HG03521 (cell line): ENCODE measurements around the gene BET1.

Source experiments
- ATAC-seq: cut with Tn5 transposase; IDR thresholded peaks from one replicate; pipeline ENCODE4 v1.9.1; 2021; ENCODE audit warnings: mild to moderate bottlenecking, moderate library complexity; ENCODE audit not compliant: unreplicated experiment

Gene BET1

GRCh38 chr7:93958651-93959050 lies 45.5 kb downstream of the BET1 start:
- no peak for ATAC-seq

GRCh38 chr7:93958216-93958615 lies 45.9 kb downstream of the BET1 start:
- ATAC-seq: no peak

- no peak for ATAC-seq
These were observed 46.4 kb downstream of the BET1 start for GRCh38 chr7:93957767-93958166.

GRCh38 chr7:93955304-93955703 lies 48.9 kb downstream of the BET1 start:
- ATAC-seq: no peak

- no peak for ATAC-seq
These were observed 54.7 kb downstream of the BET1 start for GRCh38 chr7:93949423-93949822.

GRCh38 chr7:93948873-93949272 lies 55.3 kb downstream of the BET1 start:
- no peak for ATAC-seq

GRCh38 chr7:93948106-93948505 lies 56.0 kb downstream of the BET1 start:
- ATAC-seq: no peak

- ATAC-seq: no peak
These were observed 58.2 kb downstream of the BET1 start for GRCh38 chr7:93945756-93946535.

- ATAC-seq: no peak
These were observed 59.1 kb downstream of the BET1 start for GRCh38 chr7:93945083-93945482.

GRCh38 chr7:93944673-93945072 lies 59.5 kb downstream of the BET1 start:
- no peak for ATAC-seq

GRCh38 chr7:93943816-93944540 lies 60.2 kb downstream of the BET1 start:
- no peak for ATAC-seq
